ENCODE results near the gene PITPNM1. TPM values are rescaled to one million over a fixed set of nuclear protein-coding genes. Genes with fewer than 3 reads are reported as not detected.

PITPNM1 gene
- total RNA-seq, 1 experiment from 2014 or later: 55.9 TPM

DNA sequence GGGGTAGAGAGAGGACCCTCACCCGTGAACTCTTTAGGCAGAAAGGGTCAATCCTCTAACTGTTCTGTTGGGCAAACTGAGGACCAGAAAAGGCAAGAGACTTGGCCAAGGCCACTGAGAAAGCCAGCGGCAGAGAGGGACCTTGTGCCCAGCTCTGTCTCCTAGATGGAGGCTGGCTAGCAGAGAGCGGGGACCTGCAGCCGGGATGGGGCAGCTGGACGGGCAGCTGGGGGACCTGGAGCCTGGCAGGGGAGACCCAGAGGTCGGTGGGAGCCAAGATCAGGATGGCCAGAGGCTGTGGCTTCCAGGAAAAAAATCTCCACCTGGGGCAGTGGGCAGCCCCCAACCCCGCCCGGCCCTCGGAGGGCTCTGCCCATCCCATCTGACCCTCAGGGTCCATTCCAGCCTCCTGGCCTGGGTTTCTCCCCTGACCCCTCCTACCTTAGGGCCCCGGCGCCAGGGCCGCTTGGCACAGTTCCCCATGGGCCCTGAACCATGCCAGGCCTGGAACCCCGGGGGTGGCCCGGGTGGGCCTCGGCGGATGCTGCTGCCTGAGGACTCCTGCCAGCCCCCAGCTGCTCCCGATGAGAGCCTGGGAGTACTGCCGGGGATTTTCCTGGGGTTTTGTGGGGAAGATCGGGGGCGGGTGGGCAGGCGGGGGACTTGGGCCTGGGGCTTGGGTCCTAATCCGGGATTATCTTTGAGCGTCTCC lies 17.8 kb upstream of the PITPNM1 start, which contains the start of gene CABP2:
TSS of gene CABP2 (minus strand) at position 603 of the 712 bp plus-strand sequence. CDS start at position 483, 120 bp downstream.
- BruUV-seq (replicated peaks): no TSS peak
- no peaks in the 10 kb centered on the region for H3K27me3 ChIP-seq (replicated peaks; ENCODE audit: insufficient read depth, low read depth, low read length, poor library complexity)
- TF ChIP-seq EZH2 (IDR thresholded peaks at IDR 0.05; ENCODE audit: borderline replicate concordance, low read depth, low read length, poor library complexity, severe bottlenecking): no peak
- TF ChIP-seq, protein P1, sequence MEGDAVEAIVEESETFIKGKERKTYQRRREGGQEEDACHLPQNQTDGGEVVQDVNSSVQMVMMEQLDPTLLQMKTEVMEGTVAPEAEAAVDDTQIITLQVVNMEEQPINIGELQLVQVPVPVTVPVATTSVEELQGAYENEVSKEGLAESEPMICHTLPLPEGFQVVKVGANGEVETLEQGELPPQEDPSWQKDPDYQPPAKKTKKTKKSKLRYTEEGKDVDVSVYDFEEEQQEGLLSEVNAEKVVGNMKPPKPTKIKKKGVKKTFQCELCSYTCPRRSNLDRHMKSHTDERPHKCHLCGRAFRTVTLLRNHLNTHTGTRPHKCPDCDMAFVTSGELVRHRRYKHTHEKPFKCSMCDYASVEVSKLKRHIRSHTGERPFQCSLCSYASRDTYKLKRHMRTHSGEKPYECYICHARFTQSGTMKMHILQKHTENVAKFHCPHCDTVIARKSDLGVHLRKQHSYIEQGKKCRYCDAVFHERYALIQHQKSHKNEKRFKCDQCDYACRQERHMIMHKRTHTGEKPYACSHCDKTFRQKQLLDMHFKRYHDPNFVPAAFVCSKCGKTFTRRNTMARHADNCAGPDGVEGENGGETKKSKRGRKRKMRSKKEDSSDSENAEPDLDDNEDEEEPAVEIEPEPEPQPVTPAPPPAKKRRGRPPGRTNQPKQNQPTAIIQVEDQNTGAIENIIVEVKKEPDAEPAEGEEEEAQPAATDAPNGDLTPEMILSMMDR (conservative IDR thresholded peaks at IDR 0.05; ENCODE audit: low read depth, low read length): no peak
- no peaks in the 10 kb centered on the region for H3K36me3 ChIP-seq (ENCODE audit: insufficient read depth, low read length, poor library complexity, severe bottlenecking)
- no peak within 1 kb of the TSS for H3K27ac ChIP-seq (ENCODE audit: low read depth, low read length, poor library complexity, severe bottlenecking)
- POLR2A ChIA-PET (ENCODE audit: low non-redundant PET): no interaction called here
- intact Hi-C loops (cut with micrococcal nuclease; ENCODE audit: unreplicated experiment): no loop called here
- H3K9me3 ChIP-seq (ENCODE audit: low read depth, low read length, poor library complexity, severe bottlenecking): no peaks in the 10 kb centered on the region
- H3K4me3 ChIP-seq (ENCODE audit: low read depth, low read length, poor library complexity, severe bottlenecking): no peak within 1 kb of the TSS
- no peaks in the 10 kb centered on the region for H3K4me1 ChIP-seq (ENCODE audit: insufficient read depth, low read length, poor library complexity, severe bottlenecking)
- CTCF ChIA-PET: no interaction called here
- no peak for DNase-seq (ENCODE audit: low spot score)

DNA sequence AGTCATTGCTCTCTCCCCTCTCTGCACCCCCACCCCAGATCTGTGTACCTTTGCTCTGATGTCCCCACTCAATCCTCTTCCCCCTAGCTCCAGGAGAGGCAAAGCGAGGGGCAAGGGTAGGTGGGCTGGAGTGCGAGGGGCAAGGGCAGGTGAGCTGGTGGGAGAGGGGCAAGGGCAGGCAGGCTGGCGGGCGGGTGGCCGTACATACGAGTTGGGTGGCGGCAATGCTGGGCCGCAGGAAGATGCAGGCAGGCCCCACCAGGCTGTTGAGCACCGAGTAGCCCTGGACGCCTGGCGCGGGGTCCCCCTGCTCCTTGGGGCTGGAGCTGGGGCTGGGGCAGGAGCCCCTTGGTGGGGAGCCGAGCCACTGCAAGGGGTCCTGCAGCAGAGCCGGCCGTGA lies 17.2 kb upstream of the PITPNM1 start:
- Histone ChIP-seq H3K27ac (ENCODE audit: low read depth, low read length, poor library complexity, severe bottlenecking) (no peak overlapping the region), H3K4me3 (ENCODE audit: low read depth, low read length, poor library complexity, severe bottlenecking) (no peak overlapping the region), H3K36me3 (ENCODE audit: insufficient read depth, low read length, poor library complexity, severe bottlenecking) (no peaks in the 10 kb centered on the region), H3K4me1 (ENCODE audit: insufficient read depth, low read length, poor library complexity, severe bottlenecking) (no peaks in the 10 kb centered on the region), H3K9me3 (ENCODE audit: low read depth, low read length, poor library complexity, severe bottlenecking) (no peaks in the 10 kb centered on the region), H3K27me3 (replicated peaks; ENCODE audit: insufficient read depth, low read depth, low read length, poor library complexity) (no peaks in the 10 kb centered on the region)
- no TSS peak for BruUV-seq (replicated peaks)
- ChIA-PET CTCF (no interaction called here), POLR2A (ENCODE audit: low non-redundant PET) (no interaction called here)
- DNase-seq (ENCODE audit: low spot score): no peak
- TF ChIP-seq EZH2 (IDR thresholded peaks at IDR 0.05; ENCODE audit: borderline replicate concordance, low read depth, low read length, poor library complexity, severe bottlenecking): no peak
- TF ChIP-seq, protein P1 (conservative IDR thresholded peaks at IDR 0.05; ENCODE audit: low read depth, low read length): no peak
- intact Hi-C loops (cut with micrococcal nuclease; ENCODE audit: unreplicated experiment): no loop called here

DNA sequence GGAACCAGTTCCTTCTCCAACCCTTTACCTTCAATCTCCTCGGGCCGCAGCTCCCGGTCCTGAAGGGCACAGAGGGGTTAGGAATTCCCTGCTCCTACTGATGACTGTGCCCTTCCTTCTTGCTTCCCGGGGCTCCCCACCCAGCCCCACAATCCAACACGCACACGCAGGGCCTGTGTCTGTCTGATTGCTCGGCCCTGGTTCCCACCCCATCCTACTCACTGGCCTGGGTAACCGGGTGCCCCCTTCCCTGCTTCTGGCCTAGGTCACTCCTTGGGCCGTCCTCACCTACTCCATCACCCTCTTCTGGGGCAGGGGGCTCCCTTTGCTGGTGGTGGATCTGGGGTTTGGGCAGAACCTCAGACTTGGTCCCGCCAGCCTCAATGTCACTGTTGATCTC lies 16.8 kb upstream of the PITPNM1 start:
- TF ChIP-seq, protein P1 (conservative IDR thresholded peaks at IDR 0.05; ENCODE audit: low read depth, low read length): no peak
- no peak for TF ChIP-seq EZH2 (IDR thresholded peaks at IDR 0.05; ENCODE audit: borderline replicate concordance, low read depth, low read length, poor library complexity, severe bottlenecking)
- Histone ChIP-seq H3K27ac (ENCODE audit: low read depth, low read length, poor library complexity, severe bottlenecking) (no peak overlapping the region), H3K4me3 (ENCODE audit: low read depth, low read length, poor library complexity, severe bottlenecking) (no peak overlapping the region), H3K4me1 (ENCODE audit: insufficient read depth, low read length, poor library complexity, severe bottlenecking) (no peaks in the 10 kb centered on the region), H3K9me3 (ENCODE audit: low read depth, low read length, poor library complexity, severe bottlenecking) (no peaks in the 10 kb centered on the region), H3K36me3 (ENCODE audit: insufficient read depth, low read length, poor library complexity, severe bottlenecking) (no peaks in the 10 kb centered on the region), H3K27me3 (replicated peaks; ENCODE audit: insufficient read depth, low read depth, low read length, poor library complexity) (no peaks in the 10 kb centered on the region)
- ChIA-PET POLR2A (ENCODE audit: low non-redundant PET) (no interaction called here), CTCF (no interaction called here)
- intact Hi-C loops (cut with micrococcal nuclease; ENCODE audit: unreplicated experiment): no loop called here
- BruUV-seq (replicated peaks): no TSS peak
- no peak for DNase-seq (ENCODE audit: low spot score)

Data from A673 (cell line).